ENCODE measurements around the gene TLE5. TPM values are rescaled to one million over a fixed set of nuclear protein-coding genes. Genes with fewer than 3 reads are reported as not detected.
"Not testable (repeated sequence)": the region's sequence is repeated elsewhere in the genome, so short reads cannot be mapped to it uniquely, and the experiment has no call there.

Gene TLE5
- total RNA-seq, 2 donors from 2014 or later = 286 to 349 TPM

DNA sequence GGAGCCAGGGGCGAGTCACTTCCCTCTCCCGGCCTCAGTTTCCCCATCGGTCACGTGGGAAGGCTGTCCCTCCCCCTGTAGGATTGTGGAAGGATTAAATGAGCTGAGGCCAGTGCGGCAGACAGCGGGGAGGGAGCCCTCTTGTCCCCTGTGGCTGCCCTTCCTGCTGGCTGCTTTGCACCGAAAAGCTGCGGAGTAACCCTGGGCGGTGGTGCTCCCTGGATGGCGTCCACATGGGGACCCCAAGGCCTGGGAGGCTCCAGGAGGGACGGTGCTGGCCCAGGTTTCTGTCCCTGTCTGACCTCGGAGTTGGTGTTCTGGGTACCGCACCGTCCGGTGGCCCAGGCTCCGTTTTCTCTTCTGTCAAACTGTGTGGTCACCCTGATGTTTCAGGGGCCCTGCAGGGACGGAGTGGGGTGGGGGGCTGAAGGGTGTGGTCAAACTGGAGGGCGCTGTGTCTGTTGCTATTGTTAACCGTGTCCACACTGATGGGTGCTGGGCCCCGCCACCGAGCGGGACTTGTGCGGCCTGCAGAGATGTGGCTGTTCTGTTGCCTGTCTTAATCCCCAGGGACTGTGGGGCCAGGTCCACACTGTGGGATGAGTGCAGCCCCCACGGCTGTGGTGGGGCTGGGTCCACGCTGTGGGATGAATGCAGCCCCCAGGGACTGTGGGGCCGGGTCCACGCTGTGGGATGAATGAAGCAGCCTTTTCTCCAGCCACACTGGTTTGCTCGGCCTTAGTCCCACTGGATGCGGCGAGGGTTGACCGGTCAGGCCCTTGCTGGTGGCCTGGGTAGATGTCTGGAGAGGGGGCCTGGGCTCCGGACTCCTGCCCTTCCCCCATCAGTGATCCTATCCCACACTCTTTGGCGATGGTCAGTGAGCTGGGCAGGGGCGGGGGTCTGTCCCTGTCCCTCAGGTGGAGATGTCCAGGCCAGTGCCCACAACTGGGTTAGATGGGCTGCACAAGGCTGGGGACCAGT is 38.7 kb upstream of the TLE5 start:
- Mint-ChIP-seq H3K9me3 (no peaks in the 10 kb centered on the region), H3K27ac (no peak overlapping the region), H3K36me3 (ENCODE audit: insufficient read depth in 2 of 2) (peaks cover 0 to 1% of the 10 kb centered on the region in 2 donors), H3K27me3 (ENCODE audit: low read depth) (no peaks in the 10 kb centered on the region), H3K4me1 (ENCODE audit: low read depth) (peaks cover 19% of the 10 kb centered on the region), H3K4me3 (no peak overlapping the region)
- no peak for ATAC-seq (replicated peaks in 1 of 2)
- no peak for DNase-seq

GRCh38 chr19:3100331-3100730 is 38.0 kb upstream of the TLE5 start:
- no peak overlapping the region for H3K27ac Mint-ChIP-seq
- DNase-seq = no peak
- H3K4me1 Mint-ChIP-seq (ENCODE audit: low read depth) = peaks cover 26% of the 10 kb centered on the region
- H3K36me3 Mint-ChIP-seq (ENCODE audit: insufficient read depth in 2 of 2) = peaks cover 0 to 1% of the 10 kb centered on the region in 2 donors
- ATAC-seq (replicated peaks in 1 of 2) = no peak
- H3K27me3 Mint-ChIP-seq (ENCODE audit: low read depth) = no peaks in the 10 kb centered on the region
- no peak overlapping the region for H3K4me3 Mint-ChIP-seq
- H3K9me3 Mint-ChIP-seq = no peaks in the 10 kb centered on the region

- Mint-ChIP-seq H3K4me3 (peak overlapping the region in 1 of 2 donors; percentile 3), H3K27ac (no peak overlapping the region), H3K36me3 (ENCODE audit: insufficient read depth in 2 of 2) (peaks cover 0 to 1% of the 10 kb centered on the region in 2 donors), H3K4me1 (ENCODE audit: low read depth) (peaks cover 30% of the 10 kb centered on the region), H3K9me3 (no peaks in the 10 kb centered on the region), H3K27me3 (ENCODE audit: low read depth) (no peaks in the 10 kb centered on the region)
- DNase-seq = no peak
- no peak for ATAC-seq (replicated peaks in 1 of 2)
These were observed 37.3 kb upstream of the TLE5 start for GRCh38 chr19:3099347-3100145.

GRCh38 chr19:3098515-3099346 is 36.4 kb upstream of the TLE5 start:
- Mint-ChIP-seq H3K4me3 (peak overlapping the region; percentile 3 to 30), H3K4me1 (ENCODE audit: low read depth) (peaks cover 24% of the 10 kb centered on the region), H3K9me3 (no peaks in the 10 kb centered on the region), H3K36me3 (ENCODE audit: insufficient read depth in 2 of 2) (peaks cover 0 to 1% of the 10 kb centered on the region in 2 donors), H3K27ac (no peak overlapping the region), H3K27me3 (ENCODE audit: low read depth) (no peaks in the 10 kb centered on the region)
- DNase-seq = peak in 1 of 2 donors; percentile 14
- no peak for ATAC-seq (replicated peaks in 1 of 2)

DNA sequence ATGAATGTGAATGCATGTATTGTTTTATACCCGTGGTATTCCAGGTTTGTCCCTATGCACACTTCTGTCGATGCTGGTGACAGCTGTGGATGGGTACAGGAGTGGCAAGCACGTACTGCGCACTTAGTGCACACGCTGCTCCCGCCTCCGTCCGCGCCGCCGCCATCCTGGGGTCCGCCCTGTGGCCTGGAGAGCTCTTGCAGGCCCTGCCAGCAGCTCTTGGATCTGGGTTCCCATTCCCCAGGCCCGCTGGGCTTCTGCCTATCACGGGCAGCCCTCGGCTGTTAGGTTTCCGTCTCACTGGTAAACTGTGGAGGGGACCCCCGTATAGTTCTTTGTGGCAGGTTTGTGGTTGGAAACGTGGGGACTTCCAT is 35.8 kb upstream of the TLE5 start:
- Mint-ChIP-seq H3K4me1 (ENCODE audit: low read depth) (peaks cover 22% of the 10 kb centered on the region), H3K36me3 (ENCODE audit: insufficient read depth in 2 of 2) (peaks cover 0 to 1% of the 10 kb centered on the region in 2 donors), H3K4me3 (no peak overlapping the region), H3K27ac (no peak overlapping the region), H3K27me3 (ENCODE audit: low read depth) (no peaks in the 10 kb centered on the region), H3K9me3 (no peaks in the 10 kb centered on the region)
- DNase-seq (no peak), ATAC-seq (replicated peaks in 1 of 2) (no peak)

GRCh38 chr19:3097442-3097871 is 35.2 kb upstream of the TLE5 start:
- no peak for ATAC-seq (replicated peaks in 1 of 2)
- Mint-ChIP-seq H3K27me3 (ENCODE audit: low read depth) (no peaks in the 10 kb centered on the region), H3K4me3 (no peak overlapping the region), H3K9me3 (no peaks in the 10 kb centered on the region), H3K27ac (no peak overlapping the region), H3K36me3 (ENCODE audit: insufficient read depth in 2 of 2) (peaks cover 0 to 1% of the 10 kb centered on the region in 2 donors), H3K4me1 (ENCODE audit: low read depth) (peaks cover 22% of the 10 kb centered on the region)
- DNase-seq = no peak

GRCh38 chr19:3096902-3097326 is 34.6 kb upstream of the TLE5 start:
- no peaks in the 10 kb centered on the region for H3K27me3 Mint-ChIP-seq (ENCODE audit: low read depth)

GRCh38 chr19:3096267-3096901 is 34.1 kb upstream of the TLE5 start:
- H3K27me3 Mint-ChIP-seq (ENCODE audit: low read depth) = no peaks in the 10 kb centered on the region
- no peak overlapping the region for H3K27ac Mint-ChIP-seq
- no peak for ATAC-seq (replicated peaks in 1 of 2)
- H3K4me1 Mint-ChIP-seq (ENCODE audit: low read depth) = peaks cover 22% of the 10 kb centered on the region
- no peaks in the 10 kb centered on the region for H3K9me3 Mint-ChIP-seq
- DNase-seq = no peak
- H3K4me3 Mint-ChIP-seq = peak overlapping the region; percentile 85 to 89
- H3K36me3 Mint-ChIP-seq (ENCODE audit: insufficient read depth in 2 of 2) = peaks cover 0 to 1% of the 10 kb centered on the region in 2 donors

More at GRCh38 chr19:3096902-3097326, 34.6 kb upstream of the TLE5 start:
- ATAC-seq (replicated peaks in 1 of 2) = no peak
- no peak for DNase-seq
- no peak overlapping the region for H3K4me3 Mint-ChIP-seq
- no peaks in the 10 kb centered on the region for H3K9me3 Mint-ChIP-seq
- peaks cover 22% of the 10 kb centered on the region for H3K4me1 Mint-ChIP-seq (ENCODE audit: low read depth)
- H3K36me3 Mint-ChIP-seq (ENCODE audit: insufficient read depth in 2 of 2) = peaks cover 0 to 1% of the 10 kb centered on the region in 2 donors
- no peak overlapping the region for H3K27ac Mint-ChIP-seq

DNA sequence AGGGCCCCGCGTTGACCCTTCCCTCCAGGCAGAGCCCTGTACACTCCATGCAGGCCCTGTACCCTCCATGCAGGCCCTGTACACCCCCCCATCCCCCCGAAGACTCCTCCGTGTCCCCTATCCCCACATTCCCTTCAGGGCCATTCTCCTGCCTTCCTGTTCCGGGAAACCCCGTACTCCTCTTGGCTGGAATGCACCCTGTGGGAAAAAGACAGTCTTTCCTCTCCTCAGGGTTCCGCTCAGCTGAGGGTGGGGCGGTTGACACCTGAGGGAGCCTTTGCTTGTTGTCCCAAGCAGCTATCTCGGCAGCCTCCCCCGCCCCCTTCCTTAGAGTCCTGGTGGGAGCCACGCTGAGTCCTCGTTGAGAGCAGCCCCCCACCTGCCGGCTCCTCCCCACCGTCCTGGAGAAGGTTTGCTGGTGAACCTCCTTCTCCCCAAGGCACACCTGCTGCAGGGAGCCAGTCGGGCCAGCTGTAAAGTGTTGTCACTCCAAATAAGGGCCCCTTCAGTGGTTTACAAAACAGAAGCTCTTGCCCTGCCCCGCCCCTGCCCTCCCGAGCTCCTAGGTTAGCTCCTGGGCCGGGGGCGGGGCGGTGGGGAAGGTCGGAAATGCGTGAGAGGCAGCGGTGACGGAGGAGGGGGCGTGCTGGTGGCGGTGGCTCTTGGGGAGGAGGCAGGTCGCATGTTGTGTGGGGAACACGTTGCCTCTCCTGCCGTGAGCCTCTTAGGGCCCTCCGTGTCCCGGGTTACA is 33.3 kb upstream of the TLE5 start:
- Mint-ChIP-seq H3K4me3 (peak overlapping the region; percentile 85 to 89), H3K9me3 (no peaks in the 10 kb centered on the region), H3K4me1 (ENCODE audit: low read depth) (peaks cover 22% of the 10 kb centered on the region), H3K27ac (no peak overlapping the region), H3K36me3 (ENCODE audit: insufficient read depth in 2 of 2) (peaks cover 0 to 1% of the 10 kb centered on the region in 2 donors), H3K27me3 (ENCODE audit: low read depth) (no peaks in the 10 kb centered on the region)
- DNase-seq (peak; percentile 39 to 65), ATAC-seq (replicated peaks in 1 of 2) (peak; percentile 16 to 30)

- Mint-ChIP-seq H3K4me3 (peak overlapping the region; percentile 85 to 89), H3K36me3 (ENCODE audit: insufficient read depth in 2 of 2) (peaks cover 0 to 1% of the 10 kb centered on the region in 2 donors), H3K9me3 (no peaks in the 10 kb centered on the region), H3K4me1 (ENCODE audit: low read depth) (peaks cover 22% of the 10 kb centered on the region), H3K27ac (peak overlapping the region; percentile 50), H3K27me3 (ENCODE audit: low read depth) (no peaks in the 10 kb centered on the region)
- peak; percentile 41 to 62 for DNase-seq
- ATAC-seq (replicated peaks in 1 of 2) = peak; percentile 48 to 49
These were observed 32.5 kb upstream of the TLE5 start for GRCh38 chr19:3094601-3095440.

- ATAC-seq (replicated peaks in 1 of 2); DNase-seq; H3K4me1 Mint-ChIP-seq (ENCODE audit: low read depth); H3K4me3 Mint-ChIP-seq; H3K27me3 Mint-ChIP-seq (ENCODE audit: low read depth); H3K9me3 Mint-ChIP-seq; H3K27ac Mint-ChIP-seq; H3K36me3 Mint-ChIP-seq (ENCODE audit: insufficient read depth in 2 of 2): not testable (repeated sequence)
These were observed 27.1 kb upstream of the TLE5 start for GRCh38 chr19:3089299-3089855.
